Gastrocnemius medialis (tissue), 4 donors: Measurements from ENCODE around the gene CHN2.

Experiments used
- POLR2A ChIP-seq, 2 donors: fragments of 450-650 bp; IDR thresholded peaks; one replicate each; pipeline ENCODE4 v1.6.1; 2017; ENCODE audit warnings: antibody characterized with exemption in 2 of 2, mild to moderate bottlenecking in 2 of 2, moderate library complexity in 2 of 2
- TF ChIP-seq, protein P1 (sequence below), 5 experiments: fragments of 450-650 bp in 3 of 5; fragments of 200-600 bp in 2 of 5; sonication (generic) in 2 of 5; IDR thresholded peaks in 4 of 5; conservative IDR thresholded peaks in 1 of 5; 1 replicate in 4 of 5; 2 replicates in 1 of 5; pipeline ENCODE4 v1.5.1; 2016 to 2019; ENCODE audit warnings: antibody characterized with exemption in 5 of 5, mild to moderate bottlenecking in 3 of 5, moderate library complexity in 3 of 5

GRCh38 chr7:29300649-29301048 is 106.1 kb downstream of the CHN2 start:
- no peak for TF ChIP-seq POLR2A (IDR thresholded peaks at IDR 0.05)
- TF ChIP-seq, protein P1, sequence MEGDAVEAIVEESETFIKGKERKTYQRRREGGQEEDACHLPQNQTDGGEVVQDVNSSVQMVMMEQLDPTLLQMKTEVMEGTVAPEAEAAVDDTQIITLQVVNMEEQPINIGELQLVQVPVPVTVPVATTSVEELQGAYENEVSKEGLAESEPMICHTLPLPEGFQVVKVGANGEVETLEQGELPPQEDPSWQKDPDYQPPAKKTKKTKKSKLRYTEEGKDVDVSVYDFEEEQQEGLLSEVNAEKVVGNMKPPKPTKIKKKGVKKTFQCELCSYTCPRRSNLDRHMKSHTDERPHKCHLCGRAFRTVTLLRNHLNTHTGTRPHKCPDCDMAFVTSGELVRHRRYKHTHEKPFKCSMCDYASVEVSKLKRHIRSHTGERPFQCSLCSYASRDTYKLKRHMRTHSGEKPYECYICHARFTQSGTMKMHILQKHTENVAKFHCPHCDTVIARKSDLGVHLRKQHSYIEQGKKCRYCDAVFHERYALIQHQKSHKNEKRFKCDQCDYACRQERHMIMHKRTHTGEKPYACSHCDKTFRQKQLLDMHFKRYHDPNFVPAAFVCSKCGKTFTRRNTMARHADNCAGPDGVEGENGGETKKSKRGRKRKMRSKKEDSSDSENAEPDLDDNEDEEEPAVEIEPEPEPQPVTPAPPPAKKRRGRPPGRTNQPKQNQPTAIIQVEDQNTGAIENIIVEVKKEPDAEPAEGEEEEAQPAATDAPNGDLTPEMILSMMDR (IDR thresholded peaks at IDR 0.05 in 4 of 5, conservative IDR thresholded peaks at IDR 0.05 in 1 of 5): no peak
